Kasumi-1 (cell line): Measurements from ENCODE around the gene SLC10A7.

Source experiments
- DNase-seq, 2 experiments: peaks; one replicate each; lab custom pipeline; 2025; lab: John Stamatoyannopoulos, UW

The SLC10A7 gene

DNA sequence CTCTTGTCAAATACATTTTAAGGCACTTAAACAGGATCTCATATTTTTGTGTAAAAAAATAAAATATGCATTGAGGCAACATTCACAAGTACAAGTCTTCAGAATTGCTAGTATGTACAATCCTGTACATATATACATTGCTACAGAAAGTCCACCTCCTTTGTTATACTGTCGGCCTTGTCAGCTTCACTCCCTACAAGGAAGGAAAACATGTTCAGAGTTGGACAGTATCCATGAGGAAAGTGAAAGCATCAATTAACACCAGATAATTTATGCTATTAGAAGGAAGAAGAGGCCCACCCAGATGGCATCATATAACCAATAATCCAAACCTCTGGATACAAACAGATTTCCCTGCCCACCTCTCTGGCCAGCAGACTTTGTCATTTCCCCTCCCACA is 265.4 kb downstream of the SLC10A7 start:
- DNase-seq = no peak

DNA sequence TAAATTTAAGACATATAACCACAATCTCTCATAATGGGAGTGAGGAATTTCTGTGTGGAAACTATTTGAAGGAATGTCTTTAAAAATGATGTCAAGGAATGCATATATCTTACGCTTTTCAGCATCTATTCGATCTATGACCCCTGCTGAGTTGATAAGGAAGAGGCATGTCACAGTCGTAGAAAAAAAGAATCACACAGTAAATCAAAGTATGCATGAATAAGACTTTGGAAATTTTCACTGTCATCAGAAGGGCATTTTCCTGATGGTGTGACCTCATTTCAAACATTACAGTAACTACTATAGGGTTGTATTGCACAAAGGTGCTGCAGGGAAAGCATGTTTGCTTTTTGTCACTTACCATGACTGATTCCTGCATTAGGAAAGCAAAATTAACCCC is 265.9 kb downstream of the SLC10A7 start:
- no peak for DNase-seq

DNA sequence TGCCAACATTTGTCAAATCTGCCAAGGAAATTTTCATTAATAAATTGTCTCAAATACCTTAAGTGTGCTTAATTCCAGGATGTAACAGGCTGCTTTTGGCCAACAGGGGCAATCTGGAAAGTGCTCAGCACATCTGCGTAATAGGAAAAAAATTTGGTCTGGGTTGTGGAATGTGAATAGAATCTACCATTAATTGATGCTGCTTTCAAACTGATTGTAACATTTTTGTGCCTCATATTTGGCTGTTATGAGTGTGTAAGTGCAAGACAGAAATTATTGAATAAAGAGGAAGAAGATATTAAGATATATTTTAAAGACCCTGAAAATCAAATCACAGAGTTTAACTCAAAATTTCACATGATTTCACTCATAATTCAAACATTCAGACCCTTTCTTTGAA is 266.3 kb downstream of the SLC10A7 start:
- DNase-seq = no peak

DNA sequence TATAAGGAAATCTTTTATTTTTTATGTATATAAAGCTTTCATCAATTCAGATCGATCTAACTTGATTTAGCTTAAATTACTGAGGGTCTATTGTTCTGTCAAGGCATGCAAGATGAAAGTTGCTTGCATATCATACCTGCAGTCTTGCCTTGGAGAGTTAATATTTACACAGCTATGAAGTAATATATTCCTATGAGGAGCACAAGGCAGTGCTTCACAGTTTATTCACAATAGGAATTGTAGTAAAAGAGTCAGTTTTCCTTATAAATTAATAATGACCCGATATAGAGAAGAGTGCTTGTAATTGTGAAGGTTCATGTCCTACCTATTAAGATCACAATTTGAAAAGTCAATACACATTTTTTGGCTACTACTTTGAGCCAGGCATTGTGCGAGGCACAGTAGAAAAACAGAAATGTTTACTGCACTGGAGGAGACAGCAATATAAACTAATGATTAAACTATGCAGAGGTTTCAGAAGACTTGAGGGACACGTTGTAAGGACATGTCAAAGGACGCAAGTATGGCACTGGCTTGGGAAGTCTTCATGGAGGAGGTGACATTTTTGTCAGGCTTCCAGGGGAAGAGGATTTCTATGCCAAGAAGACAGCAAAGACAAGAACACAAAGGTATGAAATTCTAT is 268.6 kb downstream of the SLC10A7 start:
- DNase-seq = no peak

DNA sequence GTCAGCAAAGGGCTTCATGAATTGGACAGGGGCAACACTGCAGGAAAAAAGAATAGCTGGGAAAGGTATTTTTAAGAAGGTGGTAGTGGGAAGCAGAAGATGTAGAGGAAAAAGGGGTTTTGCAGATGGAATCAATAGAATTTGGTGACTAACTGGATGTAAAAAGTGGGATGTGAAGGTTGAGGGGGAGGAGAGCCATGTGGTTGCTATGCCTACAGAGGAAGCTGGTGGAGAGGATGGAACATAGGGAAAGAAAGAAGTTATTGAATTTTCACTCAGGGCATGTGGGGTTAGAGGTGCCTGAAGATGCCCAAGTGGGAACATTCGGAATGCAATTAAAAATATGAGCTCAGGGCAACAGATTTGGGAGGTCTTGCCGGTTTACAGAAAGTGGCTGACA is 274.4 kb downstream of the SLC10A7 start:
- no peak for DNase-seq

DNA sequence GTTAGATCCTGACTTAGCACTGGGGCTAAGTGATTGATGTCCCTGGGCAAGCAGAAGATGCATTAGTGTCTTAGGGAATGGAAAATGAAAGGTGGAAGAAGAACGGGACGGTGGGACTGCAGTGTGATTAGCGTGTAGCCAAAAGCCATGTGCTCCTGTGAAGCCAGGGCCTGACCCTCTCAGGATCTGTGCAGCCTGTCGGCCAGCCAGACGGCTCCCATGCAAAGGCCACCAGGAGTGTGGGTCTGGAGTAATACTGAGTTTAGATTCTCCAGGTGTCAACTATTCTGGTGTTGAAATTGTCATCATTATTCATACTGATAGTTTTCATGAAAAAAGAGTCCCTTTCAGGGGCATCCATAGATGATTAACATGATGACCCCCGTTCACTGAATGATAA is 275.4 kb downstream of the SLC10A7 start:
- DNase-seq = no peak

DNA sequence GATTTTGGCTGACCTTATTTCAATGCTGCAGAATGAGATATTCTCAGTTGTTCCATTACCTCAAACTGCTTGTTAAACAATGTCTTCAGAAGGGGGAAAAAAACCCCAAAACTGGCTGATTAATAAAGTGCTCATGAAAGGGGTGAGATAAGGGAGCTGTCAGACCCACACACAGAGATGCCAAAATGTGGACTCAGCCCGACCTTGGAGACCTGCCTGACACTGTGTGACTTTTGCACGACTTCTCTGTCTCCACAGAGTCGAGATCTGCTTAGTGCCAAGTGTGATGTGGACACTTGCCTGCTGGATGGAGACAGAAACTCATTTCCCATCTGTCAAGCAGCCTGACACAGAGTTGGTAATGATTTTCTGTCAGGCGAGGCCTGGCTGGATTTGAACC is 275.9 kb downstream of the SLC10A7 start:
- no peak for DNase-seq

DNA sequence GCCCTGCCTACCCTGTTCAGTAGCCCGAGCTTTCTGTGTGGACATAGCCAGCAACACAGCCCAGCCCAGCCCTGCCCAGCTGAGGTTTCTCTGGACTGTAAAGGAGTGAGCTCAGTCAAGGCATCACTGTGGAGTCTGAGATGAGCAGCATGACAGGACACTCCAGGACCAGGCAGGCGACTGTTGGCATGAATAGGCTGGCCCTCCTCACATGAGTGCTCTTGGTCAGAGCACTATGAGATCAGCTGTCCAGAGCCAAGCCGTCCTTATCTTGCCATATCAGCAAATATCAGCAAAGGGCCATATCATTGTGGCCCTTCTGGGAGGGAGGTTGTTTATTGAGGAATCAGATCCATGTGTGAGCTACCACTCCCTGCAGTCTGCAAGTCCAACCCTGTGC is 276.5 kb downstream of the SLC10A7 start:
- DNase-seq = no peak

DNA sequence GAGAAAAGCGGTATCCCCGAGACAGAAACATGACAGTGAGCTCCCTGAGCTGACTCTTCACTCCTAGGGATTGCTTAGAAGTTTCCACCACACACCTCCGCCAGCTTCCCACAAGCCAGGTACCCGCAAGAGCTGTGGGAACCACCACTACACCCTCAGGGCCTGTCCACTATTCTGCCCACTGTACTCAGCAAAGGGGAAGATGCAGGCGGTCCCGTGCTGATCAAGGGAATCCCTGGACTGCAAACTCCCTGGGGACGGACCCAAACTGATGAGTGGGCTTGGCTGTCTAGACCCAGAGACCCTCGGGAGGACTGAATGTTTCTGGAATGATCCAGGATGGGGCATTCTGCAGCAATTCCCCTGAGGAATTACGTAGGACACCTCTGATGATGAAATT is 277.2 kb downstream of the SLC10A7 start:
- DNase-seq = no peak

DNA sequence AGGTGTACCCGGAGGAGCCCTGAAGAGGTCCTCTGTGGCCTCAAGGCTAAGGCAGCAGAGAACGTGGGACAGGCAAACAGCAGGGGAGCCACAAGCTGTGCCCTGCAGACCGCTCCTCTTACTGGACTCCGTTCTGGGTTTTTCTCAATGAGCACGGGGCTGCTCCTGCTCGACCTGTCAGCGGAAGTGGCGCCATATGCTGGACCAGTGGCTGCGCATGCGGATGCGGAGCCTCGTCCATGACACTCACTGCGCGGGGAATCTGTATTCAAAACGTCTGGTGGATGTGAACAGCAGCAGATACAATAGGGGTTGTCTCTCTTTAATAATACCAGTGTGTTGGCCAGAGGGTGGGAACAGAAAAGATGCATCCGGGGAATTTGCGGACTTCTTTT is 277.9 kb downstream of the SLC10A7 start:
- no peak for DNase-seq

DNA sequence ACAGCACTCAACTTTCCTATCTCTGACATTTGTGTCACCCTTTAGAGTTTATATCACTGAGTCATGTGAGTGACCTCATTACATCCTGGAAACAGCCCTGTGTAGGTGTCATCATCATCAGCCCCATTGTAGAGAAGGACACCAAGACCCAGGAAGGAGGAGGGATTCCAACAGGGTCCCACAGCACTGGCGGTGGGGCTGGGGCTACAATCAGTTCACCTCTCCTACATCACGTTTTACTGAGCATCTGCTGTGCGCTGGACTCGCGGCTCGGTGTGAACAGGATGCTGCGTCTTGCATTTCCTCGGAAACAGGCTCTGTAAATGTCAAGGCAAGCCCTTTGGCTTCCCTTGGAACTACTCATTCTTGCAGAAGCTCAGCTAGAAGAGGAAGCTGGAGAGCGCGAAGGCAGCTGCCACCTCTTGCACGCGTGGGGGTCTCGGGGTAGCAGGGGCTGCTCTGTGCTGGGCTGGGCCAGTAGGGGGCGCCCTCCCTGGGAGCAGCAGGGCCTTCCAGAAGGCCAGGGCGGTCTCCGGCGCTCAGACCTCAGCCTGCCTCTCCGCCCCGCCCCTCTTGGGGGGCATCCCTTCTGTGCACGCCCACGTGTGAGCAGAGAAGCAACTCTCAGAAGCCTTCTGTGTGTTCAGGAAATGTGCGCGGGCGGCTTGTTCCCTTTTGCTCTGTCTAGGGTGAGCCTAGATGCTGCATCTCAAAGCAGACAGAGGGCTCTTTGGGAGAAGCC is 278.4 kb downstream of the SLC10A7 start:
- DNase-seq = peak; percentile 48 to 55

DNA sequence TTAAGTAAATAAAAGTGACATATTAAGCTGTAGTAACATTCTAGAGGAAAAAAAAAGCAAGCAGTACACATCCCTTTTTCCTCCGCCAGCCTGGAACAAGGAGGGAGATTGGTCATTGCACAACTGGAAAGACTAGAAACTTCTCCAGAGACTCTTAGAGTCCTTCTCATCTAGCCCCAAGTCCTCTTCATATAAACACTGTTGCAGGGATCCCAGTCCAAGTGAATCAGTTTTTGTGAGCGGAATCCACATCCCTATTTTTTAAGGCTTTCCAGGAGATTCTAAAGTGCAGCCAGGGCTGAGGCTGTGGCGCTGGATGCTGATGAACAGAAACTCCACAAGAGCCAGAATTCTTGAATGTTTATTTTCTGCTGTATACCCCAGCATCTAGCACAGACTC is 283.6 kb downstream of the SLC10A7 start:
- DNase-seq = no peak

DNA sequence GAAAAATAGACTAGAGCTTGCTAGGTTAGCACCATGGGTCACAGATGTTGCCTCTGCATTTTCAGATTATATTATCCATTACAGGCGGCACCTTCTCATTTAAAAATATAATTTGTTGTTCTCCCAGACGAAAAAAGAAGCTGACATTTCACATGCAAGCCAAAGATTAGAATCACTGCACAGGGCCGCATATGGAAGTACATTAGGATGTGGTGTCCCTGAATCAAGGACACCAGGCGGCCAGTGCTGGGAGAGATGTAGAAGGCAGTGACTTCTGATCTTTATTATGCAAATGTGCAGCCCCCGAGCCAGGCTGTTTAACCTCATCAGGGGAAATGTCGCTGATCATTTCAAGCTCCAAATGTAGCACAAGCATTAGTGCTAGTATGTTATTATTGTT is 284.6 kb downstream of the SLC10A7 start:
- no peak for DNase-seq

DNA sequence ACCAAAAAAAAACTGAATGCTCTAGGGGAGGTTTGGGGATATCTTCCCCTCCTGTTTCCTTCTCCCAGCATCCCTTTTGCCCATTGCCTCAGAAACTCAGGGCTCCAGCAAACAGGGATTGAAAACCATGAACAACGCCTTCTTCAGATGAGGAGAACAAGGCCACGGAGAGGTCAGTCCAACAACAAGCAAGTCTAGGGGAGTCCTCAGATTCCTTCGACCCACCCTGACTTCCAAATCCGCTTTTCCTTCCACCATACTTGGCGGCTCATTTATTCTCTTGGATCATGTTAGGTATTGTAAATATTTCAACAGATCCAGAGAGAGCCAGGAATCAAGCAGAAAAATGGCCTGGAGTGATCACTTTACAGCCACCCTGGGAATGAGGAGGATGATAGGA is 285.5 kb downstream of the SLC10A7 start:
- no peak for DNase-seq

DNA sequence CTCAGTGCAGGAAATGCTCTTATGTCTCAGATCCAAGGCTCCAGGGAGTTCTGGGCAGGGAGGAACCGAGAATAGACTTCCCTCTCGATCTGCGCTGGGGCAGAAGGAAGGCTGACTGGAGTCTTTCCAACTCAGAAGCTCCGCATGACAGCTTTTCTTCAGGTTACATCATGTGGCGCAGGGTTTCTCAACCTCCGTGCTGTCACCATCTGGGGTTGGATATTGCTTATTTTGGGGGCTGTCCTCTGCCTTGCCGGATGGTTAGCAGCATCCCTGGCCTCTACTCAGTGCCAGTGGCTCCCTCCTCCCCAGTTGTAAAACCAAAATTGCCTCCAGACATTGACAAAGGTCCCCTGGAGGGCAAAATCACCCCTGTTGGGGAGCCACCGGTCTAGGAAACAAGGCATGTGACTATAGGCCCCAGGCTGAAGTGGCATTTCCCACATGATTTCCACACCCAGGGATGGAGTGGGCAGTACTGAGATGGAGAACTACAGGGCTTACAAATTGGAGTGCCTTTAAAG is 286.0 kb downstream of the SLC10A7 start:
- no peak for DNase-seq

DNA sequence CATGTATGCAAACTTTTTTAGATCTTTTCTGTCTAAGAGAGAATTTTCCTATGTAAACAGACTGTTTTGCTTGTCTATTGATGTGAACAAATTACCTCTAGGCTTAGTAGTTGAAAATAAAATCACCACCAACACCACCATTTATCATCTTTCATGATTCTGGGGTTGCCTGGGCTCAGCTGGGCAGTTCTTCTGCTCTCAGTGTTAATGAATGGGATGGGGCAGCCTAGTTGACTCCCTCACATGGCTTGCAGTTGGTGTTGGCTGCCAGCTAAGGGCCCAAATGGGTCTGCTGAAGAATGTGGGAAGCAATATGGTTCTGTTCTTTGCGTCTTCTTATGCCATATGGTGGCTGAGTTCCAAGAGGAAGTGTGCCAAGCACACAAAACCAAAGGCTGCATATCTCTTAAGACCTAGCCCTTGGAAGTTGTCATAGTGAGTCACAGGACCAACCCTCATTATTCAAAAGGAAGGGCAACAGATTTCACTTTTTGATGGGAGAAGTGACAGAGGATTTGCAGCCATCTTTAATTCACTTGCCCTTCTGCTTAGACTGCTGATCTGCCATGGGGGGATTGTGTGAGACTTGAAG is 289.5 kb downstream of the SLC10A7 start:
- DNase-seq = no peak

DNA sequence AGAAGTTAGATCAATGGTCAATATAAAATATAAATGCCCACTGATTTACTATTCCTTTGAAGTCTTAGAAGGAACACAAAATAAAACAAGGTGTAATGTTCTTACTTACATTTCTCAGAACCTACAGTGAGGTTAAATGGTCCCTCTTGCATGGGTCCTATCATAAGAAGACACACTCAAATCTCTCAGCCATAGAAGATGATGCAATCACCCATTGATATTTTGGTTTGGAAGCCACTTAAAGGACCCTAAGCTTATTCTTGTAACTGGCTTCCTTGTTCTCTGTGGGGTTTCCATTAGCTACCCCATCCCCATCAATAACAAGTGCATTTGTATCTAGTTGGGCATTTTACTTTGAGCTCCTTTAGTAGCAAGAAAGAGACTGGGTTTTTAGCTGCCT is 292.3 kb downstream of the SLC10A7 start:
- DNase-seq = no peak

DNA sequence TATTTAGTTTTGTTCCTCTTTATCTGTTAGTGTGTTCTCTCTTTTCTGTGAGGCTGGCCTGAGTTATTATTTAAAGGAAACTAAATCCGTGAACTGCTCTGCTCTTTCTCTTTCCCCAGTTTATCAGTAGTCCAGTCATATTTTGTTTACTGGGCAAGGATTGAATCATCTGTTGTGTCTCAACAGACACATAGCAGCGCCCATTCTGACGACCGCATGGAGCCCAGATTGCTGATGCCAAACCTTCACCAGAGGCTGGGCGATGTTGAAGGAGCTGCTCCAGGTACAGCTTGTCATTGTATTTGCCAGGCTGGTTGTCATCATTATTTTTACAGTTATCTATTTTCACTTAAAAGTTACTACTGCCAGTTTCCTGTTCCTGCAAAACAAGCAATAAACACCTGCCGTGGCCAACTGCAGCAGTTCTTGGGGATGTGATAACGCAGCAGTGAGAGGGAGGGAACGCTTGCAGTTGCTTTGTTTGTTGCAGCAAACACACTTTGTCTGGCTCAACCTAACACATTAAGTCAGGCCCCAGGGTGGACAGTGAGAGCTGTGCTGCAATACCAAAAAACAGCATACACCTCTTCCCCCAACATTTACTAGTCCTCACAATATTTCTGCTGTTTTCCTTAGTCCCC is 297.3 kb downstream of the SLC10A7 start:
- DNase-seq = no peak

DNA sequence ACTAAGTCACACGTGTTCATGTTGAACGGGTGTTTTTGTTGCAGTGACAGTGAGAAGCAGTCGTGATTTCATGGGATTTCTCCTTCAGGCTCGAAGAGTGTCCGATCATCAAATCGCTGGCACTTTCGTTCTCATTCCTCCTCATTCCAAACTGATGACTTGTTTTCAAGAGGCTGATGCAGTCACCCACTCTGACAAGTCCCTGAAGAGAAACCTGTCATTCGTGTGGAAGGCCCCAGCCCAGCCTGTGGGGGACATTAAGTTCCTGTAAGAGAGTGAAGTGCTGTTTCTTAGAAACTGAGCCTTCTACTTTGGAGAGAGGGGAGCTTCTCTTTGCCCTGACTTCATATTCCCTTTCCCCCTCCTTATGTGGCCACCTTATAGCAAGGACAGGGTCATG is 299.4 kb downstream of the SLC10A7 start:
- DNase-seq = no peak

DNA sequence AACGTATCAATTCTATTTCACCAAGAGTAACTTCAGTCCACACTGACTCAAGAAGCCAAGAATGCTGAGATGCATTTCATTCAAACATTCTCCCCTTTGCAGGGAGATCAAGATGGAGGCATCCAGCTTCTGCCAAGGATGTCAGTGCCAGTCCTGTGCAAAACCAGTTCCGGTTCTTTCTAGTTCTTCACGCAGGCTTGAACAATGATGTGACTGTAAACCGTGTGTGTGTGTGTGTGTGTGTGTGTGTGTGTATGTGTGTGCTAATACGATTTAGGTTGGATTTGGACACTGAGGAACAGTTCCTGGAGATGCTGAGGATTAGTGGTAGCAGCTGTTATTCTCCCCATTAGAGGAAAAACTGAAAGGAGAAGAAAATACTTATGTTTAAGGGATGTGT is 307.5 kb downstream of the SLC10A7 start, which contains the start of gene REELD1:
REELD1 (plus strand) TSS at position 301 of the 400 bp plus-strand sequence. CDS start 2,415 bp downstream, outside the sequence.
- no peak for DNase-seq

DNA sequence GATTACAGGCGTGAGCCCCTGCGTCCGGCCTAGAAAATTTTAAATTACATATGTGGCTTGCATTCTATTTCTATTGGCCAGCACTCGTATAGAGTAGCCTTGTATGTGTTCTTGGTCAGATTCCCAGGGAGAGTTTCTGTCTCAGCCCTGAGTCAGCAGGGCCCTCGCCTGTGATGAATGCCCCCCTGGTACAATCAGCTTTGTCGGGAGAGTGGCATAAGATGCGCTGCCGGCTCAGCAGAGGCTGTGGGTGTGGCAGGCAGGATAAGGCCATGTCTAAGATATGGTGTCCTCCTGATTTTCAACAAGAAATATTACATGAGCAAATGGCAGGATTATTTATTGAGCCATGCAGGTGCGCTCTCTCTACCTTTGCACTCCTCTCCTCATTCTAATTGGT is 309.0 kb downstream of the SLC10A7 start:
- no peak for DNase-seq

DNA sequence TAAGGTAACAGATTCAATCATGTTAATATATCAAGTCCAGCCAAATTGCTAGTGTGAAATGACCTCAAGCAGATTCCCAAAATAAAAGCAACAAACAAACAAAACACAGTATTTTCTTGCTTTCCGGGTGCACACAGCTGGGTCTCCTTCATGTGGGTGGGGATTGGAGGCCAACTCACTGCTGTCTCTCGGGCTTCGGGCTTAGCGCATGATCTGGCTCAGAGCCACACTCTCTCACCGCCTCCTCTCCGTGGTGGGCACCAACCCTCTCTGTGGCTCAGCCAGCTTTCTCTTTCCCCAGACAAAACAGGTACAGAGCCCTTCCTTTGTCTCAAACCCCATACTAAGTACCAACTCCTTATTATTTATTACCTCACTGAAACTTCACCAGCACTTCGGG is 310.3 kb downstream of the SLC10A7 start:
- no peak for DNase-seq

DNA sequence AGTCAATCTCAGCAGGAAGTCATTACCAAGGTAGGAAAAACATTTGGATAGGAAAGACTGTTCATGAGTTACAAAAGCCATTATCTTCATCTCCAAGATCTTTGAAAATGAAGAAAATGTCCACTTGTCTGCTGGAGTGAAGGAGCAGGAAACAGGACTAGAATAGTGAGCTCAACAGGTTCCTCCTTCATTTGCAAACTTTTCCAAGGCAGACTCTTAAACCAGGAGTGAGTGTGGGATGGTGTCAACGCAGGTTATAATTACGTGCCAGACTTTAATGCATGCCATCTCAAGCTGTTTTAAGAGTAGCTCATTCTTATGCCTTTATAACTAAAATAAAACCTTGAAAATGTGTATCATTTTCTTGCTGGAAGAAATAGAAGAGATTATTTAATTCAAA is 310.9 kb downstream of the SLC10A7 start:
- no peak for DNase-seq
